Ovary (tissue), 3 donors: ENCODE data around the gene RXRG.

ENCODE experiments used
- POLR2A ChIP-seq: fragments of 450-650 bp; IDR thresholded peaks from one replicate; pipeline ENCODE4 v1.6.1; 2017; ENCODE audit warnings: antibody characterized with exemption, mild to moderate bottlenecking, moderate library complexity
- TF ChIP-seq, protein P1 (sequence below), 3 donors: fragments of 450-650 bp in 2 of 3; fragments of 200-600 bp in 1 of 3; IDR thresholded peaks; one replicate each; pipeline versions ENCODE4 v1.5.1 to v1.8.0; 2016 to 2022; ENCODE audit warnings: antibody characterized with exemption in 3 of 3, mild to moderate bottlenecking in 1 of 3
- donor health status: DM: no; HTN: no; CAD: no.

DNA sequence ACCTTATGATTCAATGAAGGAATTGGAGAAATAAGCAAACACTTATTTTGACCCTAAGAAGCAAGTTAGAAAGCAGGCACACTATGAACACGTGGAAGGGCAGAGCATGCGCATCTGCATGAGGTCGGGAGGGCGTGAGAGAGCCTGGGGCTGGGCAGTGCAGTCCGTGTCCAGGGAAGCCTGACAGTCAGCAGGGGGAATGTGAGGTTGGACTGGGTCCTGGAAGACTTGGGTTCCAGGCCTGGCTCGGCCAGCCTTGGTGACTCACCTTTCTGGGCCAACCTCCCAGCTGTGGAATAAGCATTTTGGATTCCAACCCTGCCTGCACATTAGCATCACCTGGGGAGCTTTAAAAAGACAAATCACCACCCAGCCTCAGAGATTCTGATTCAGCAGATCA, 61.9 kb downstream of the RXRG start:
- TF ChIP-seq, protein P1, sequence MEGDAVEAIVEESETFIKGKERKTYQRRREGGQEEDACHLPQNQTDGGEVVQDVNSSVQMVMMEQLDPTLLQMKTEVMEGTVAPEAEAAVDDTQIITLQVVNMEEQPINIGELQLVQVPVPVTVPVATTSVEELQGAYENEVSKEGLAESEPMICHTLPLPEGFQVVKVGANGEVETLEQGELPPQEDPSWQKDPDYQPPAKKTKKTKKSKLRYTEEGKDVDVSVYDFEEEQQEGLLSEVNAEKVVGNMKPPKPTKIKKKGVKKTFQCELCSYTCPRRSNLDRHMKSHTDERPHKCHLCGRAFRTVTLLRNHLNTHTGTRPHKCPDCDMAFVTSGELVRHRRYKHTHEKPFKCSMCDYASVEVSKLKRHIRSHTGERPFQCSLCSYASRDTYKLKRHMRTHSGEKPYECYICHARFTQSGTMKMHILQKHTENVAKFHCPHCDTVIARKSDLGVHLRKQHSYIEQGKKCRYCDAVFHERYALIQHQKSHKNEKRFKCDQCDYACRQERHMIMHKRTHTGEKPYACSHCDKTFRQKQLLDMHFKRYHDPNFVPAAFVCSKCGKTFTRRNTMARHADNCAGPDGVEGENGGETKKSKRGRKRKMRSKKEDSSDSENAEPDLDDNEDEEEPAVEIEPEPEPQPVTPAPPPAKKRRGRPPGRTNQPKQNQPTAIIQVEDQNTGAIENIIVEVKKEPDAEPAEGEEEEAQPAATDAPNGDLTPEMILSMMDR (IDR thresholded peaks at IDR 0.05): no peak
- TF ChIP-seq POLR2A: no peak
